NCI-H1930 (cell line): ENCODE measurements around the gene ACVR1.
A peak's percentile ranks its signal among the peaks of the same experiment; 100 is the strongest.
"Not testable (repeated sequence)": the region's sequence is repeated elsewhere in the genome, so short reads cannot be mapped to it uniquely, and the experiment has no call there.

Experiments used
- DNase-seq, 2 experiments: peaks; one replicate each; lab custom pipeline; 2025; lab: John Stamatoyannopoulos, UW

Gene ACVR1

GRCh38 chr2:157894694-157895435 lies 18.7 kb upstream of the ACVR1 start:
- DNase-seq = no peak

GRCh38 chr2:157893611-157894010 lies 17.5 kb upstream of the ACVR1 start:
- no peak for DNase-seq

DNA sequence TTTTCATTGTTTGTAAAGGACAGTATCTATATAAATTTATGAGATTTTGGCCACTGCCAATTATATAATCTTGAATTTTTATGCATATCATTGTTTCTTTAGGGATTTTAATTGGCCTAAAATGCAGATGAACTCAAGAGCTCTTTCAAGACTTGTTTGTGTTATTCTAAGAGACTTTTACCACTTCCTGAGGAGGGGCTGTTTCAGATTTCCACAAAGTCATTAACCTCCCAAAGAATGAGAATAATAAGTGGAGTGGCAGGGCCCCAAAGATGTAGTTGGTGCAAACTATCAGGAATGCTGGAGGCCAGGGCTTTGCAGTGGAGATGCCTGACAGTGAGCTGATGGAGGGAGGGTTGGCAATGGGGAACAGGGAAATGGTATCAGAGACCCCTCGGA lies 15.5 kb upstream of the ACVR1 start:
- DNase-seq = no peak

DNA sequence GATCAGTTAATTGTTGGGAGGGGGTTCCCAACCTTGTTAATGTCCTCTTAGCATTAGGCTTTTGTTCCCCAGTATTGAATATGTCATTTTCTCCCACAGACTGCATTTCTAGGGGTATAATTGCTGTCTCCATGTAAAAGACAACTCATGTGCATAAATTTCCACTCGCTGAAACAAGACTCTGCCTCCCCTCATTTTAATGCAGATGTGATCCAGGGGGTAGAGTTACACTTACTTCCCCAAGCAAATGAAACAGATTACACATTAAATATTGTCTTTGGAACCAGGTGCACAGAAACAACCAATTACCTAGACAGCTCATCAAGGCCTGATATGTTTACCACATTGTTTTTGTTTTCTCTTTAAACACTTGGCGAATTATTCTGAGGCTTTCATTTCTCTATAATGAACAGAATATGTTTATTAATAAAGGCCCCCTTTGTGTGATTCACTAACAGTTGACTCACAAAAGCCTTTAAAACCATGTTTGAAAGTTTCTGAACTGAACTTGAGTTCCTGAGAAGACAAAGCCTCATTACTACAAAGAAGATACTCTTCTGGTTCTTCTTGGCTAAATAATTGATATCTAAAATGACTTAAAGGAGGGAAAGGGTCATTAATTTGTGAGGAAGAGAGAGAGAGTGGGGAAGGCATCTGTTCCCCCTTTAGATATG lies 15.0 kb upstream of the ACVR1 start:
- DNase-seq = peak in 1 of 2 experiments; percentile 49

DNA sequence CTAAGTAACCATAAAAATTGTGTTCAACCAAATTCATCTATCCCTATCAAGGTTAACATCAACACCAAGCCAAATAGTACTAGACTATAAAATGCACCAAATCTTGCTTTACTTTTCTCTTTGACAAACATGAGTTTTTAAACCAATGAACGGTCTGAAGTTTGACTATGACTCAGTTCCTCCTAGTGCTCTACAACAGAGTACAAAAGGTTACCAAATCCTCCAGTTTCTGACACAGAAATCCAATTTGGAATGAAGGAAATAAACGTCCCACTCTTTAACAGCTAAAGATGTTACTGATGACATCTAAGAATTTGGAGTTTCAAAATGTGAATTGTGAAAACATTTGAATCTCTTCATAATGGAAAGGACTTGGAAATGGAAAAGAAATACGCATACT lies 11.8 kb upstream of the ACVR1 start:
- no peak for DNase-seq

- DNase-seq = not testable (repeated sequence)
Measured at GRCh38 chr2:157884533-157884932, 8.4 kb upstream of the ACVR1 start.

DNA sequence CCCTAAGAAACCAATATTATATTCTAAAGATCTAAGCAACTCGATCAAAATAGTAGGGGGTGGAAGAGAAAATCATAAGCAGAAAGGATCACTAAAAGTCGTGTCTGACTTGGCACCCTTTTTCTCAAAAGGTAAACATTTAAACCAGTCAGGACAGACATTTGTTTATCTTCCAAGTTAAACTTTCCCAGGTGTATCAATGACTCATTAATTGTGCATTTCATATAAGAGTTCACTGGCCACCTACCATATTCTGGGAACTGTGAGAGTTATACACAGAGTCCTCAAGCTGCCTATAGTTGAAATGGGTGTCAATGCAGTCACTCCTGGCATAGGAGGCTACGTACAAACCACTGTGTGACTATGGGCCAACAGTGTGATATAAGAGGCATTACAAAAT lies 4.8 kb upstream of the ACVR1 start:
- no peak for DNase-seq

DNA sequence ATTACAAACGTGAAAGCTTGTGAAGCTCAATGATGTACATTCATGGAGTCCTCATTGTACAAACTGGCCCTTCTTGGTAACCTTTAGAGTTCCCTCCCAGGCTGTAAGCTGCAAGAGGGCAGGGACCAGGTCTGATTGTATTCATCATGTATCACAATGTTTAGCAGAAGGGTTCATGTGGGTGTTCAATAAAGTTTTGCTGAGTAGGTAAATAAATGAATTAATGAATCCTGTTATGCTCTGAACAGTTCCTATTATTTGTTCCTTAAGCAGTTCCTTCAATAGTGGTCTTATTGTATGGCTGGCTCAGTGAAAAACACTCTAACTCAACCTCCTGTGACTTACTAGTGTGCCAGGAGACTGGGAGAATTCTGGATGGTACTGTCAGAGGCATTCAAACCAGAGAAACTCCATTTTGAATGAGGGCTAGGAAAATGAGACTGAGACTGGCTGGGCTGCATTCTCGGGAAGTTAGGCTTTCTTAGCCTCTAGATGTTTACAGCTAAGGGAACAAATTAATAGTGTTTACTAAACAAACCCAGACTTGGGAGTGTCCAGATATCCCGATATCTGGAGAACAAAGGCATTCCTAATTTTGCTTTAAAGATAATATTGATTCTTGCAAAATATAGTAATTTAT lies 1.8 kb upstream of the ACVR1 start:
- DNase-seq = no peak

- no peak for DNase-seq
Measured at GRCh38 chr2:157876786-157877138, 632 bp upstream of the ACVR1 start.

DNA sequence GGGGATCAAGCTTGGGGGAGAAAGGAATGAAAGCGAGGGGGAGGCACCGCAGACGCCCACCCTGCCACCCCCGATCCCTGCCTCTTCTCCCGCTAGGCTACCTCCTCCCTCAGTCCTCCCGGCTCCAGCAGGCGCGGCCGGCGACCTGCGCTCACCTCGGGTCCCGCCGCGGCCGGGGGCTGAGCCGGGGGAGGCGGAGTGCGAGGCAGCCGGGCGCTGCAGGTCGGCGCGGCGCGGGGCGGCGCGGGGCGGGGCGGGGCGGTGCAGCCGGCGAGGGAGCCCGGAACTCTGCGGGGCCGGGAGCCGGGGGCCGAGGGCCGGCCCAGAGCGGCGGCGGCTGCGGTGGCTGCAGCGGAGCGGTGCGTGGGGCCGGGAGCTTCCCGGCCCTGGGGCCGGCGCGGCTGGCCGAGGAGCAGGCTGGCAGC lies 477 bp downstream of the ACVR1 start:
- no peak for DNase-seq

DNA sequence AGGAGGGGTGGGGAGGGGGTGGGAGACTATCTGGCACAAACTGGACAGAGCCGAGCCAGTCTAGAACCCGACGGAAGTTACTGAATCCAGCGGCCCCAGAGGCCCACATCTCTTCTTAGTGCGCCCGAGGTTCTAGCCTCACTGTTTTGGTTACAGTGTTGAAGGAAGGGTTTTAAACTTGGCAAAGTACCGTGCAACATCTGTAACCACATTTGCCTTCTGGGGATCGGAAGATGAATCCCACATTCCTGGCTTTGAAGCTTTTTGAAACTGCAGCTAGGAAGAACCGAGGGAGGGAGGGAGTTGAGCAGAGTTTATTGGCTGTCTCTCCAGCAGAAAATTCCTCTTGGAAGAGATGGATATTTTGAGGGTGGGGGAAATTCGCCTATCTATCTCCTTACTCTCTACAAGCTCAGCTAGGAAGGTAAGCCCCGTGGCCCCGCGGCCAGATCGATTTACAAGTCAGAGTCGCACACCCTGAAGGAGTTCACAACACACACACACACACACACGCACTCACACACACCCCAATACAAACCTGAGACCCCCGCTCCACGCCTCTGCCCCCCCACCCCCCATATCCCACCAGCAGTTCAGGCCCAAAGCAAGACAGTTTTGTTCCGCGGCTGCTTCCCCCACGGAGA lies 1.0 kb downstream of the ACVR1 start:
- no peak for DNase-seq

DNA sequence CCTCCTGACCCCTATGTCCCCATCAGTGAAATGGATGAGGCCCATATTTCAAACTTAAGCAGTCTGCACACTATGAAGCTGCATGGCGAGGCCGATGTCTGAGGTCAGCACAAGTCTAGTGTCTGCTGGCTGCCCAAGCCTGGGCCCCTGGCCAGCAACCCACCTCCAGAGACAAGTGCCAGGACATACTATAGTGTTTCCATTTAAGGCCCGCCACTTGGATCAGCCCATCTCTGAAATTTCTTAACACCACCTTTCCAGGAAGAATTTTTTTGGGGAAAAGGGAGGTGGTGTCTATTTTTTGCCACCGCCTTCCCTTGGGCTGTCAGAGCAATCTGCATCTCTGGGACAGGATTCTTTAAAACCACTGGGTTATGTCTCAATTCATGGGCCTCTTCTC lies 1.8 kb downstream of the ACVR1 start:
- no peak for DNase-seq

- no peak for DNase-seq
Measured at GRCh38 chr2:157872791-157873190, 3.3 kb downstream of the ACVR1 start.

DNA sequence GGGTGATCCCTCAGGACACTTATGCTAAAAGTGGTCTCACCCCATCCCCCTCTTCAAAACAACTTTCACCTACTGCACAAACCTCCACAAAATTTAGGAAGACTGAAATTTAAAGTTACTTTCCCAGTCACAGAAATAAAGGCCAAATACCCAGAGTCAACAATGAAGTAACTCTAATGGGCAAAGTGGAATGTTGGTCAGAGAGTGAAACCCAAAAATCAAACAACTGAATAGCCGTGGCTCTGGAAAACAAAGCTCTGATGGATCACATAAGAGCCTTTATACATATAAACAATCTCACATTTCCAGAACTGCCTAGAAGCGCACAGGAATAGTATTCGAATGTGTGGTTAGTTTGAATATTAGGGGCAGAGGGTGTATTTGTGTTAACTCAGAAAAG lies 4.7 kb downstream of the ACVR1 start:
- DNase-seq = no peak

- DNase-seq = no peak
Measured at GRCh38 chr2:157868993-157869392, 7.1 kb downstream of the ACVR1 start.

DNA sequence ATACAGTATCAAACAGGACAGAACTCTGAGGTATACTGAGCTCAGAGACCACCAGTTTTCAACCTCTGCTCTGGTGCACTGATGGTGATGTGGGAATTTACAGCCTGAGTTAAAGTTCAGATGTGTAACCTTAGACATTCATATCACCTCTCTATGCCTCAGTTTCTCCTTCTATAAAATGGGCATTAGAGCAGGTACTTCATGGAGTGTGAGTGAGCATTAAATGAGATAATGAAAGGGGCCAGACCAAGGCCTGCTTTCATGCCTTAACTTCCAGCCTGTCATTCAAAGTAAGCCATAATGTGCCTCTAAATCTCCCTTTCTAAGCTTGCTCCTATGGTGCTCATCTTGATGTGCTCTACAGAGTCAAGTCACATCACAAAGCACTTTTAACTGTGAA lies 8.4 kb downstream of the ACVR1 start:
- DNase-seq = no peak

DNA sequence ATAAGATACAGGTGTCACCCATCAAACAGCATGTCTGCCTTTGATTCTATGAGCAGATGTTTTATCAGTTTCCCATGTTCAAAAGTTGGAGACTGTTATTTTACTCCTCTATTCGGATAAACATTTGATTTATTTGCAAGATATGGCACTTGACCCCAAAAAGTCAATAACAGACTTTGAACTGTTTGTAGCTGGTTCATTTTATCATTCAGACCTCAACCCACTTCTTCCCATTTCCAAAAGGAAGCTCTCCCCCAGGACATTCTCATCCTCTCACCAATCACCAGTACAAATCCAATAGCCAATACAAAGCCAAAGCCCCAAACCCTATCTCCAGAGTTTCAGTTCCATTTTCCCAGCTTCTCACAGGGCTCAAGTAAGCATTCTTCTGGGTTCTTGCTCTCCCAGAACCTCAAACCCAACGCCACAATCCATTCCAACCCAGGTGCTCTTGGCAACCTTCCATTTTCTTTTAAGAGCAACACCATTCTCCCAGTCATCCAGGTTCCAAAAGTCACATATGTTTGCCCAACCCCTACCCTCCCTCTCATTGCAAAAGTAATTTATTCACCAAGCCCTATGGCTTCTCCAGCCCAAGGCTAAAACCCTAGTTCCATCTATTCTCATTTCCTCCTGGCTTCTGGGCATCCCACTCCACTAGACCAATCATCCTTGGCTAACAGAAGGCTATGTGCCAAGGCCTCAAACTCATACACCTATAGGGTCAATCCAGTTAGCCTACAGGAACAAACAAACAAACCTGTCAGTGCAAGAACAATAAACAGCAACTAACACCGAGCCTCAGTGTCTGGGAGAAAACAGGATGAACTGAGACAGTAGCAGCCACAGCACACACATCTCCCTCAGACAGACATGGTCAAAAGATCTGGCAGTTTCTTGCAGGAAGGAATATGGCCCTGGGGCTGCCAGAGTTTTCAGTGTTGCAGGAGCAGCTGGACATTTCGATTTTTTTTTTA lies 9.2 kb downstream of the ACVR1 start:
- no peak for DNase-seq

GRCh38 chr2:157866202-157866601 lies 9.9 kb downstream of the ACVR1 start:
- DNase-seq = no peak

- no peak for DNase-seq
Measured at GRCh38 chr2:157864857-157865430, 11.2 kb downstream of the ACVR1 start.

GRCh38 chr2:157858846-157859245 lies 17.3 kb downstream of the ACVR1 start:
- DNase-seq = no peak

DNA sequence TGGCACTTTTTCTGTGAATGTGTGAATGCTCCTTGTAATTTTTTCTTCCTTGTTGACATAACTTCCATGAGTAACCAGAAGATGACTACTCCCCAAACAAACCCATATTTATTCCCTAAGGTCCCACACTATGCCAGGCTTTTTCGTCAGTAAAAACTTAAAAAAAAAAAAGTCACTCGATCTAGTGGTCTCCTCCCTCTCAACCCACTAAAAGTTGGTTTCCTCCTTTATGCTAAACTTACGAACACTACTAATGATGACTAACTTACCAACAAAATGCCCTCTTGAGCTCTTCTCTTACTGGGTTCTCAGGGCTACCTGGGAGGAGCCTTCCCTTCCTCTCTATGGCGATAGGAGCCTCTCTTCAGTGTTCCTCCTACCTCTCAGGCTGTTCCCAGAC lies 18.2 kb downstream of the ACVR1 start:
- no peak for DNase-seq
